HEK293 (cell line): ENCODE measurements around the gene ANO1.

Source experiments
- ZBTB1 ChIP-seq: fragments of 450-650 bp; formaldehyde crosslinking; IDR thresholded peaks from 2 replicates; pipeline ENCODE4 v1.5.1; 2016; ENCODE audit warnings: missing biosample characterization, missing genetic modification characterization
- TF ChIP-seq, protein P1 (sequence below): fragments of 450-650 bp; formaldehyde crosslinking; IDR thresholded peaks from 2 replicates; pipeline ENCODE4 v1.5.1; 2016; ENCODE audit warnings: missing biosample characterization, missing genetic modification characterization

DNA sequence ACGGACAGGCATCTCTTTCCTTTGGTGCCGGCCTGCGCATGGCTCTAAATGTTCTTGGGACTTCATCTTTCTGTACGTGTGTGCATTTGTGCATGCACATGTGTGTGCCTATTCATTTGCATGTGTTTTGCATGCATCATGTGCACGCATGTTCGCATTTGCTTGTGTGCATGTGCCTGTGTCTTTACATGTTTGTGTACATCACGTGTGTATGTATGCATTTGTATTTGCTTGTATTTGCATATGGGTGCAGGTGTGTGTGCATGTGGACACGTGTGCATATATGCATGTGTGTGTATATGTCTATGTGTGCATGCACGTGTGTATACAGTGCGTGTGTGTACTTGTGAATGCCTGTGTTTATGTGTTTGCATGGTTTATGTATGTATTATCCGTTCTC lies 111.5 kb downstream of the ANO1 start:
- no peak for TF ChIP-seq ZBTB1 (tag by site-specific recombination)
- TF ChIP-seq, protein P1, sequence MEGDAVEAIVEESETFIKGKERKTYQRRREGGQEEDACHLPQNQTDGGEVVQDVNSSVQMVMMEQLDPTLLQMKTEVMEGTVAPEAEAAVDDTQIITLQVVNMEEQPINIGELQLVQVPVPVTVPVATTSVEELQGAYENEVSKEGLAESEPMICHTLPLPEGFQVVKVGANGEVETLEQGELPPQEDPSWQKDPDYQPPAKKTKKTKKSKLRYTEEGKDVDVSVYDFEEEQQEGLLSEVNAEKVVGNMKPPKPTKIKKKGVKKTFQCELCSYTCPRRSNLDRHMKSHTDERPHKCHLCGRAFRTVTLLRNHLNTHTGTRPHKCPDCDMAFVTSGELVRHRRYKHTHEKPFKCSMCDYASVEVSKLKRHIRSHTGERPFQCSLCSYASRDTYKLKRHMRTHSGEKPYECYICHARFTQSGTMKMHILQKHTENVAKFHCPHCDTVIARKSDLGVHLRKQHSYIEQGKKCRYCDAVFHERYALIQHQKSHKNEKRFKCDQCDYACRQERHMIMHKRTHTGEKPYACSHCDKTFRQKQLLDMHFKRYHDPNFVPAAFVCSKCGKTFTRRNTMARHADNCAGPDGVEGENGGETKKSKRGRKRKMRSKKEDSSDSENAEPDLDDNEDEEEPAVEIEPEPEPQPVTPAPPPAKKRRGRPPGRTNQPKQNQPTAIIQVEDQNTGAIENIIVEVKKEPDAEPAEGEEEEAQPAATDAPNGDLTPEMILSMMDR (tag by site-specific recombination), result no peak
